SK-N-SH treated with all-trans-retinoic acid at 6 μM for 48 hours (cell line): ENCODE results near the gene TBC1D22B.

Experiments used
- ATAC-seq: fragments of 200-7000 bp; cut with Tn5 transposase; 3 replicates; pipeline ENCODE4 v1.9.1; 2020; ENCODE audit warnings: mild to moderate bottlenecking, moderate library complexity
- ARNTL ChIP-seq: fragments of 450-650 bp; formaldehyde crosslinking; IDR thresholded peaks from 2 replicates; pipeline ENCODE4 v1.5.0; 2020; ENCODE audit warnings: low read depth, mild to moderate bottlenecking, moderate library complexity, borderline replicate concordance
- BACH2 ChIP-seq: fragments of 250-450 bp; sonication (Bioruptor Pico); IDR thresholded peaks from 2 replicates; pipeline ENCODE4 v1.9.0; 2021; ENCODE audit warnings: mild to moderate bottlenecking, borderline replicate concordance
- CREB5 ChIP-seq: fragments of 250-450 bp; sonication (Bioruptor Pico); IDR thresholded peaks from 2 replicates; pipeline ENCODE4 v1.5.1; 2020; ENCODE audit warnings: low read depth, mild to moderate bottlenecking, moderate library complexity
- CSDC2 ChIP-seq: fragments of 250-450 bp; sonication (Bioruptor Pico); IDR thresholded peaks from 2 replicates; pipeline ENCODE4 v1.5.0; 2020; ENCODE audit warnings: mild to moderate bottlenecking, moderate library complexity
- CSRNP3 ChIP-seq: fragments of 250-450 bp; sonication (Bioruptor Pico); IDR thresholded peaks from 2 replicates; pipeline ENCODE4 v1.5.1; 2021; ENCODE audit warnings: mild to moderate bottlenecking, moderate library complexity
- ESRRG ChIP-seq: fragments of 250-450 bp; sonication (Bioruptor Pico); IDR thresholded peaks from 2 replicates; pipeline ENCODE4 v1.6.1; 2021; ENCODE audit warnings: mild to moderate bottlenecking
- GLIS3 ChIP-seq: fragments of 250-450 bp; sonication (Bioruptor Pico); IDR thresholded peaks from 2 replicates; pipeline ENCODE4 v1.5.0; 2020; ENCODE audit warnings: mild to moderate bottlenecking, moderate library complexity
- ISL1 ChIP-seq: fragments of 250-450 bp; sonication (Bioruptor Pico); IDR thresholded peaks from 2 replicates; pipeline ENCODE4 v2.1.2; 2022; ENCODE audit warnings: mild to moderate bottlenecking, moderate library complexity
- PATZ1 ChIP-seq: fragments of 250-450 bp; sonication (Bioruptor Pico); IDR thresholded peaks from 2 replicates; pipeline ENCODE4 v1.8.0; 2020; ENCODE audit warnings: mild to moderate bottlenecking, moderate library complexity, borderline replicate concordance
- POU6F1 ChIP-seq: fragments of 250-450 bp; sonication (Bioruptor Pico); IDR thresholded peaks from 2 replicates; pipeline ENCODE4 v1.8.0; 2021; ENCODE audit warnings: low read depth, mild to moderate bottlenecking, moderate library complexity, borderline replicate concordance
- PPARA ChIP-seq: fragments of 250-450 bp; sonication (Bioruptor Pico); IDR thresholded peaks from 2 replicates; pipeline ENCODE4 v1.5.0; 2020; ENCODE audit warnings: mild to moderate bottlenecking, borderline replicate concordance
- RARB ChIP-seq: fragments of 250-450 bp; sonication (Bioruptor Pico); IDR thresholded peaks from 2 replicates; pipeline ENCODE4 v1.8.0; 2021; ENCODE audit warnings: mild to moderate bottlenecking, moderate library complexity
- TCF4 ChIP-seq: fragments of 250-450 bp; sonication (Bioruptor Pico); IDR thresholded peaks from 2 replicates; pipeline ENCODE4 v1.8.0; 2021; ENCODE audit warnings: mild to moderate bottlenecking, moderate library complexity, borderline replicate concordance
- ZC3H10 ChIP-seq: fragments of 250-450 bp; sonication (Bioruptor Pico); IDR thresholded peaks from 2 replicates; pipeline ENCODE4 v1.5.1; 2021; ENCODE audit warnings: mild to moderate bottlenecking, moderate library complexity
- ZFP3 ChIP-seq: fragments of 250-450 bp; sonication (Bioruptor Pico); IDR thresholded peaks from 2 replicates; pipeline ENCODE4 v1.5.0; 2020; ENCODE audit warnings: mild to moderate bottlenecking, moderate library complexity
- ZFP30 ChIP-seq: fragments of 450-650 bp; formaldehyde crosslinking; IDR thresholded peaks from 2 replicates; pipeline ENCODE4 v1.5.0; 2022; ENCODE audit warnings: mild to moderate bottlenecking, moderate library complexity
- ZNF565 ChIP-seq: fragments of 450-650 bp; formaldehyde crosslinking; conservative IDR thresholded peaks from 2 replicates; pipeline ENCODE4 v1.5.0; 2020; ENCODE audit warnings: low read depth, mild to moderate bottlenecking, moderate library complexity
- ZNF70 ChIP-seq: fragments of 450-650 bp; formaldehyde crosslinking; IDR thresholded peaks from 2 replicates; pipeline ENCODE4 v1.5.0; 2020; ENCODE audit warnings: mild to moderate bottlenecking, moderate library complexity
- ZNF8 ChIP-seq: fragments of 450-650 bp; formaldehyde crosslinking; IDR thresholded peaks from 2 replicates; pipeline ENCODE4 v1.5.0; 2020; ENCODE audit warnings: mild to moderate bottlenecking, moderate library complexity

Gene TBC1D22B

GRCh38 chr6:37339741-37340638, 82.4 kb downstream of the TBC1D22B start:
- no peak for ATAC-seq
- TF ChIP-seq POU6F1 (CRISPR knock-in tag), result no peak
- no peak for TF ChIP-seq PATZ1
- no peak for TF ChIP-seq ZC3H10 (CRISPR knock-in tag)
- TF ChIP-seq ESRRG (CRISPR knock-in tag), result no peak
- no peak for TF ChIP-seq ZFP3
- no peak for TF ChIP-seq PPARA (CRISPR knock-in tag)
- no peak for TF ChIP-seq CSDC2 (CRISPR knock-in tag)
- TF ChIP-seq ZNF70 (CRISPR knock-in tag), result no peak
- TF ChIP-seq CREB5 (CRISPR knock-in tag), result no peak
- no peak for TF ChIP-seq RARB (CRISPR knock-in tag)
- no peak for TF ChIP-seq ARNTL (CRISPR knock-in tag)
- TF ChIP-seq BACH2, result no peak
- no peak for TF ChIP-seq ZNF8 (CRISPR knock-in tag)
- TF ChIP-seq ZFP30 (CRISPR knock-in tag), result no peak

- TF ChIP-seq POU6F1 (CRISPR knock-in tag), result no peak
- TF ChIP-seq ISL1 (CRISPR knock-in tag), result no peak
- no peak for TF ChIP-seq TCF4 (CRISPR knock-in tag)
- TF ChIP-seq CREB5 (CRISPR knock-in tag), result no peak
- no peak for TF ChIP-seq PATZ1
- no peak for TF ChIP-seq ZNF565 (CRISPR knock-in tag)
- TF ChIP-seq CSRNP3 (CRISPR knock-in tag), result no peak
- TF ChIP-seq GLIS3 (CRISPR knock-in tag), result no peak
- TF ChIP-seq ZFP30 (CRISPR knock-in tag), result no peak
- TF ChIP-seq ZC3H10 (CRISPR knock-in tag), result no peak
- ATAC-seq, result no peak
Measured at GRCh38 chr6:37340639-37340943, 83.0 kb downstream of the TBC1D22B start.
